Jurkat, Clone E6-1 (cell line): ENCODE measurements around the gene GATD1. TPM values are rescaled to one million over a fixed set of nuclear protein-coding genes. Genes with fewer than 3 reads are reported as not detected.
A peak's percentile ranks its signal among the peaks of the same experiment; 100 is the strongest.

ENCODE experiments used
- DNase-seq: peaks from one replicate; pipeline ENCODE4 v3.0.0-alpha.2; 2011; ENCODE audit warnings: low read depth, low spot score
- H3K4me3 ChIP-seq: 2 replicates; pipeline ENCODE4 v1.5.1; 2011; ENCODE audit warnings: mild to moderate bottlenecking, low read length, control low read depth, moderate library complexity
- polyA plus RNA-seq: library from polyadenylated mRNA; unstranded; fragments of >200 nt; gene quantifications from one replicate; pipeline ENCODE4 v1.2.1, GENCODE V29; 2012; ENCODE audit warnings: missing spikeins; ENCODE audit not compliant: insufficient read length, insufficient read depth

The GATD1 gene
- 50.0 TPM for polyA plus RNA-seq

DNA sequence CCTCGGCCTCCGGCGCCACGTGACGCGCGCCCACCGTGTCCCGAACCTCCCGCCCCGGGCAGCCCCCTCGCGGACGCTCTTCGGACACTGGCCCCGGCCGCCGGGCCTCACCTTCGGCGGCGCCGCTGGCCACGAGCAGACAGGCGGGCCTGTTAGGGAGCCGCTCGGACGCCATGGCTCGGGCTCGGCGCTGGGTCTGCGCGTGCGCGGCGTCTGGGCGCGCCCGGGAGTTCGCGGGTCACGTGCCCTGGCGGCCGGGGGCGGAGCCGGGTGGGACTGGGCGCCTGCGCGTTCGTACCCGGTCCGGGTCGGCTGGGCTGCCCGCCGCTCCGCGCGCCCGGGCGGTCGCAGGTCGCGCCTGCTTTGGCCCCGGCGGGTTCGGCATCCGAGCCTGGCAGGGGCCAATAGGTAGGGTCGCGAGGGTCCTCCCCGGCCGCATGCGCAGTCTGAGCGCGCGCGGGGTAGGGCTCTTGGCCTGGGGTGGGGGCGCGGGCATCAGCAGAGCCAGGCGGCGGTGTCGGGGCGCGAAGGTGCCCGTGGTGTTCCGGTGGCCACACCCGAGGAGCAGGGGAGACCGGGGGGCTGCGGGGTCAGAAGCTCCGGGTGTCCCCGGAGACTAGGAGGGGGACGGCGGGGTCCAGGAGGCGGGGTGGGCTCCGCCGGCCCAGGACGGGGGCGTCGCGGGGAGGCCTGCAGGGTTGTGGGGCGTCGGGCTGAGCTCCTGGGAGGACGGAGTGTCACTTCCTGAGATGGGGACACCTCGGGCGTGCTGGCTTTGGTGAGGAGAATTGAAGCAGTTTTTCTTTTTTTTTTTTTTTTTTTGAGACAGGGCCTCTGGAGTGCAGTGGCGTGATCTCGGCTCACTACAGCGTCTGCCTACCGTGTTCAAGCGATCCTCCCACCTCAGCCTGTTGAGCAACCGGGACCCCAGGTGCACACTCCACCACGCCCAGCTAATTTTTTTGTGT, at the start of gene GATD1:
Gene GATD1 (minus strand): TSS at position 200 of the 968 bp plus-strand sequence. CDS start 25 bp downstream, at position 175.
- H3K4me3 ChIP-seq = peak within 1 kb of the TSS; percentile 81
- peak; percentile 68 for DNase-seq

GRCh38 chr11:826836-827145, 49.5 kb upstream of the GATD1 start:
- no peak for DNase-seq
- peak overlapping the region; percentile 40 for H3K4me3 ChIP-seq

GRCh38 chr11:826227-826621, 48.9 kb upstream of the GATD1 start:
- no peak for DNase-seq
- H3K4me3 ChIP-seq = no peak overlapping the region

DNA sequence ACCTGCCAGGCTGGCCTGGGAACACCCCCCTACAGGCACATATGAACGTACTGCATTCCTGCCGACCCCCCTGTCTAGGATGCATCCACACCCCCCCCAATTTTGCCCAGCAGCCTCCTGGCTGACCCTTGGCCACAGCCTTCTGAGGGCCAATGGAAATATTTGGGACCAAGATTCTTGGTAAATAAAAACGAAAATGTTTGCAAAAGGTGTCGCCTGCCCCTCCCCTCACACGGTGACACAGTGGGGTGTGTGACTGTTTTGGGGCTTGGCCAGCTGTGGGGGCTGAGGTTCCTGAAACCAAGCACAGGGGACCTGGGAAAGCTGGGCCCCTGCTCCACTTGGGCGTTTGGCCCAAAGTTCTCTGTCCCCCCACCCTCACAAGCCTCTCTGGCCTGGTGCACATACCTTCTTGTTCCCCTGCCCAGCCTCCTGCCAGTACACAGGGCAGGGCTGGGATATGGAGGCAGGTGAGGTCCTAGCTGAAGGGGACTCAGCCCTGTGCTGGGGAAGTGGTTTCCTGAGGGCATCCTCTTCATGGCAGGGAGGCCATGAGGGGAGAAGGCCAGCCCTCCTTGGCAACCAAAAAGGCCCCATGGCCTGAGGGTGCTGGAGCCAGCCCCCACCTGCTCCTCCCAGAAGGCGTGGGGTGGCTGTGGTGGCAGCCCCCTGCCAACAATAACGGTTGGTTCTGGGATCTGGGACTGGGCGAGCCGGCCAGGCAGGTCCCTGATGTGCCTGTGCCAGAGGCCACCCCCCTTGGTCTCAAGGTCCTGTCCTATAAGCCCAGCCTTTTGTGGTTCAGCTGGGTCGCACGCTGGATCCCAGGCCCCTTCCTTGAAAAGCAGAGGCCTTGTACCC, 48.3 kb upstream of the GATD1 start:
- no peak overlapping the region for H3K4me3 ChIP-seq
- no peak for DNase-seq

GRCh38 chr11:824942-825341, 47.7 kb upstream of the GATD1 start:
- H3K4me3 ChIP-seq = no peak overlapping the region
- no peak for DNase-seq

- DNase-seq = no peak
- no peak overlapping the region for H3K4me3 ChIP-seq
Observed at GRCh38 chr11:824292-824880, 47.1 kb upstream of the GATD1 start.

GRCh38 chr11:823441-824291, 46.4 kb upstream of the GATD1 start:
- no peak for DNase-seq
- H3K4me3 ChIP-seq = no peak overlapping the region

- H3K4me3 ChIP-seq = no peak overlapping the region
- DNase-seq = no peak
Observed at GRCh38 chr11:821512-822371, 44.5 kb upstream of the GATD1 start.

- peak overlapping the region; percentile 66 for H3K4me3 ChIP-seq
- DNase-seq = no peak
Observed at GRCh38 chr11:820655-821511, 43.6 kb upstream of the GATD1 start.

- DNase-seq = peak; percentile 87
- H3K4me3 ChIP-seq = peak overlapping the region; percentile 66
Observed at GRCh38 chr11:819943-820649, 42.8 kb upstream of the GATD1 start.

DNA sequence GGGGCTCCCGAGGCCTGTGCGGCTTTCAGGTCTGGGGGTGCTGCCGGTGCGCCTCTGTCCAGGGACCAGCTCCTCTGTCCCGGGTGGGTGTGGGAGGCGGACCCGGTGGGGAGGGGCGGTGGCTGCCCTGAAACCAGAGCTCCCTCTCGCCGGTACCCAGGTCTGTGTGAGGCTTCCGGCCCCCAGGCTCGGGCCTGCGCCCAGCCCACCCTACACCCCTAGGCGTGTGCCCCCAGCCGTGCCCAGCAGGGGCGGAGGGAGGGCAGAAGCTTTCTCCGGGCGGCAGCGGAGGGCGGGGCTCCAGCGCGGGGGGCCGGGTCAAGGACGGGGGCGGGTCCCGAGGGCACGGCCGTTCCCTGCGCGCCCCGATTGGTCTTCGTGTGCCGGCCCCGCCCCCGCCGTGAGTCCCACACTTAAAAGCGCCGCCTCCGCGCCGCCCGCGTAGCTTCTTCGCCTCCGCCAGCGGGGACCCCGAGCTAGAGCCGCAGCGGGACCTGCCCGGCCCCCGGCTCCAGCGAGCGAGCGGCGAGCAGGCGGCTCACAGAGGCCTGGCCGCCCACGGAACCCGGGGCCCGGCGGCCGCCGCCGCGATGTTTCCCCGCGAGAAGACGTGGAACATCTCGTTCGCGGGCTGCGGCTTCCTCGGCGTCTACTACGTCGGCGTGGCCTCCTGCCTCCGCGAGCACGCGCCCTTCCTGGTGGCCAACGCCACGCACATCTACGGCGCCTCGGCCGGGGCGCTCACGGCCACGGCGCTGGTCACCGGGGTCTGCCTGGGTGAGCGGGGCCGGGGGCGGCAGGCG, 42.0 kb upstream of the GATD1 start:
- peak overlapping the region; percentile 66 for H3K4me3 ChIP-seq
- peak; percentile 71 for DNase-seq

DNA sequence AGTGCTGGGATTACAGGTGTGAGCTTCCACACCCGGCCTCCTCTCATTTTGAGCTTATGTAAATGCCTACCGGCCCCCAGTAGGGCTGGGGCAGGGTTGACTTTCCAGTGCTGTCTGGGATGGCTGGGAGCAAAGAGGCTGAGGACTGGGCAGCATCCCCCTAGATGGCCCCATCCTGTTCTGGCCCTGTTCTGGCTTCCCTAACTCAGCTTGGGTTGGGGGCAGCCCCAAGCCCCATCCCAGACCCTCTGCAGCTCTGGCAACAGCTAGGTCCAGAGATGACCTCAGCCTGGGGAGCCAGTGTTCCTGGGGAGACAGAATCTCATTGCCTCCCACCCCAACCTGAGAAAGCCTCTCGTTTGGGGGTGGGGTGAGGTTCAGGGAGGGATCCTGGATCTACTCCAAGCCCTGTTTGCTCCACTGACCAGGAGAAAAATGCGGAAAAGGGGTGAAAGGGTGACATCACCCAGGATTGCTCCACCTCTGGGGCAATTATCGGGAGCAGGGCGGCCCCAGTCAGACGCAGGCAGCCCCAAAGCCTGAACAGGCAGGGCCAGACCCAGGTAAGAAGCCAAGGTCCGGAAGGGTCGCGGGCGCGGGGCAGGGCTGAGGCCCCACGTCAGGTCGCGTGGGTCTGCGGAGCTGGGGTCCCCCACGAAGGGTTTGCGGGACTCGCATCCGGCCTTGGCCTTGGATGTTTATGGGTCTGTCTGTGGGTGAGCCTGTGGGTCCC, 41.3 kb upstream of the GATD1 start, which contains the start of gene PNPLA2:
Gene PNPLA2 (plus strand): TSS at position 519 of the 733 bp plus-strand sequence. CDS start 805 bp downstream, outside the sequence.
- no peak for DNase-seq

DNA sequence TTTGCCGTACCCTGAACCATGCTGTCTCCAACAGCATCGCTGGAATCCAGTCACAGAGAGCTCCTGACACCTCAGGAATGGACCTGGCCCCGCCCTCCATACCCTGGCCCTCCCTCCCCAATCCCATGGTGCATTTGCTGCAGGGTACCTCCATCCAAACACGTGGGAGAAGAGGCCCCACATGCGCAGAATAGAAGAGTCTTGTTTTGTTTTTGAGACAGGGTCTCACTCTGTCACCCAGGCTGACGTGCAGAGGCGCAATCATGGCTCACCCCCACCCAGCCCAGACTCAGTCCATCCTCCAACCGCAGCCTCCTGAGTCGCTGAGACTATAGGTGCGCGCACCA, 39.1 kb upstream of the GATD1 start:
- no peak overlapping the region for H3K4me3 ChIP-seq
- DNase-seq = no peak

More for the DNA sequence above, 41.3 kb upstream of the GATD1 start, which contains the start of gene PNPLA2:
- peak within 1 kb of the TSS; percentile 66 for H3K4me3 ChIP-seq

- H3K4me3 ChIP-seq = no peak overlapping the region
- no peak for DNase-seq
Observed at GRCh38 chr11:815675-816432, 38.6 kb upstream of the GATD1 start.
